Ishikawa (cell line): Measurements from ENCODE around the gene CCNL2.

Source experiments
- EGR1 ChIP-seq: IDR thresholded peaks from 2 replicates; pipeline ENCODE4 v1.6.1; 2012
- EP300 ChIP-seq: IDR thresholded peaks from 2 replicates; pipeline ENCODE4 v1.6.1; 2012; ENCODE audit warnings: borderline replicate concordance
- REST ChIP-seq: IDR thresholded peaks from 2 replicates; pipeline ENCODE4 v1.6.1; 2012; ENCODE audit warnings: low read depth, mild to moderate bottlenecking
- TAF1 ChIP-seq: IDR thresholded peaks from 2 replicates; pipeline ENCODE4 v1.6.1; 2012; ENCODE audit warnings: low read depth, mild to moderate bottlenecking
- YY1 ChIP-seq: IDR thresholded peaks from 2 replicates; pipeline ENCODE4 v1.6.1; 2012; ENCODE audit warnings: low read depth

- TF ChIP-seq YY1: no peak
- no peak for TF ChIP-seq EGR1
- no peak for TF ChIP-seq EP300
- no peak for TF ChIP-seq TAF1
- TF ChIP-seq REST: no peak
Observed at GRCh38 chr1:1411626-1412025, 12.5 kb upstream of the CCNL2 start.
